NT2/D1 (cell line): Measurements from ENCODE around the gene GAS7.

Experiments used
- SUZ12 ChIP-seq: IDR thresholded peaks from 2 replicates; pipeline ENCODE4 v1.6.1; 2011; ENCODE audit not compliant: insufficient read length, insufficient read depth; ENCODE audit errors: extremely low read depth
- YY1 ChIP-seq: IDR thresholded peaks from 2 replicates; pipeline ENCODE4 v1.6.1; 2011; ENCODE audit not compliant: insufficient read length, insufficient read depth
- ZNF274 ChIP-seq: IDR thresholded peaks from 2 replicates; pipeline ENCODE4 v1.6.1; 2011; ENCODE audit warnings: mild to moderate bottlenecking, low read depth, low read length

DNA sequence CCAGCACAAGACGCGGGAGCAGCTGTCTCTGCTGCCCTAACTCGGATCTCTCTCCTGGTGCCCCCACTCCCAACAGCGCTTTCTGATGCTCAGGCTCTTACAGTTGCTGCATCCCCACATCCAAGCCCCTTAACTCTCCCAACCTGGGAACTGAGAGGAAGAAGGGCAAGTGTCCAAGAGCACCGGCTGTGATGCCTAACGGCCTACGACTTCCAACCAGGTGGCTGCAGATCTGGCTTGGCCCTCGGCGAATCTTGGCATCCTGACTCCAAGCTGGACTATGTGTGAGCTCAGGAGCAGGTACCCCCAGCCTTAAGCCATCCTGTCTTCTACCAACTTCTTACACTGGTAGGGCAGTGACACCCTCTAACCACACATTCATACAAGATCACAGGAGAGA, 255.1 kb downstream of the GAS7 start:
- TF ChIP-seq SUZ12 (no peak), ZNF274 (no peak), YY1 (no peak)
